22Rv1 (cell line): Measurements from ENCODE around the gene BIRC7.

Experiments
- ZFX ChIP-seq: fragments of 450-650 bp; IDR thresholded peaks from 2 replicates; pipeline ENCODE4 v1.6.1; 2017; ENCODE audit warnings: antibody characterized with exemption, borderline replicate concordance
- TF ChIP-seq, protein P1 (sequence below): fragments of 450-650 bp; IDR thresholded peaks from 2 replicates; pipeline ENCODE4 v1.5.1; 2017; ENCODE audit warnings: mild to moderate bottlenecking

DNA sequence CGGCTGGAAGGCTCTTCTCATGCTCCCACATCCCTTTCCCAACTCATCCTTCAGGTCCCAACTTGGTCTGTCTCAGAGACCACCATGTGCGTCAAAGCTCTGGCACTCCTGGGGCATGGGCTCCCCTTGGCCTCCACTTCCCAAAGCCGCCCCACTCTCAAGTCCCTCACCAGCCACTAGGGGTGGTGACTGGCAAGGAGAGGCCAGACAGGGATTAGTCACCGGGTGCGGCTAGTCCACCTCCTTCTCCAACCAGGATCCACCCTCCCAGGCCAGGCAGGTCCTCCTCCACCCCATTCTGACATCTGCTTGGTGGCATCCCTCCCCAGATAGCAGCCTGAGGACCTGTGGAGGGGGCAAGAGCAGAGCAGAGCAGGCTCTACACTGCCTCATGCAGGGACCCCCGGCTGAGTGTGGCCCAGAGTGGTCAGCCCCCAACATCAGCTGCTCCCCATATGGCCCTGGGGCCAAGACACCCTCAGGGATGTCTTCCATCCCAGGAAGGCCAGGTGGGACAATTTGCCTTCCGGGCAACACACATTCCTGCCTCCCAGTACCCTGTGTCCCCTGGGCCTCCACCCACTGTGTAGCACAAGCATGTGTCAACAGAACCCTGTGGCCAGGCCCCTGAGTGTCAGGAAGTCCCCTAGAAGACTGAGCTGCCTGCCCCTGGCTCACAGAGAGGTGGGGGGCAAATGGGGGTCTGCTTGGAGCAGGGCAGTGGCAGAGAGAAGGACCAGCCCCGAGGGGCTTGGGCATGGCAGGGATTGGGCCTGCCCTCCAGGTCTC lies 49.0 kb upstream of the BIRC7 start:
- TF ChIP-seq, protein P1, sequence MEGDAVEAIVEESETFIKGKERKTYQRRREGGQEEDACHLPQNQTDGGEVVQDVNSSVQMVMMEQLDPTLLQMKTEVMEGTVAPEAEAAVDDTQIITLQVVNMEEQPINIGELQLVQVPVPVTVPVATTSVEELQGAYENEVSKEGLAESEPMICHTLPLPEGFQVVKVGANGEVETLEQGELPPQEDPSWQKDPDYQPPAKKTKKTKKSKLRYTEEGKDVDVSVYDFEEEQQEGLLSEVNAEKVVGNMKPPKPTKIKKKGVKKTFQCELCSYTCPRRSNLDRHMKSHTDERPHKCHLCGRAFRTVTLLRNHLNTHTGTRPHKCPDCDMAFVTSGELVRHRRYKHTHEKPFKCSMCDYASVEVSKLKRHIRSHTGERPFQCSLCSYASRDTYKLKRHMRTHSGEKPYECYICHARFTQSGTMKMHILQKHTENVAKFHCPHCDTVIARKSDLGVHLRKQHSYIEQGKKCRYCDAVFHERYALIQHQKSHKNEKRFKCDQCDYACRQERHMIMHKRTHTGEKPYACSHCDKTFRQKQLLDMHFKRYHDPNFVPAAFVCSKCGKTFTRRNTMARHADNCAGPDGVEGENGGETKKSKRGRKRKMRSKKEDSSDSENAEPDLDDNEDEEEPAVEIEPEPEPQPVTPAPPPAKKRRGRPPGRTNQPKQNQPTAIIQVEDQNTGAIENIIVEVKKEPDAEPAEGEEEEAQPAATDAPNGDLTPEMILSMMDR: no peak
- TF ChIP-seq ZFX: no peak
